Prostate gland (tissue), 2 donors: ENCODE data around the gene E2F2. TPM values are rescaled to one million over a fixed set of nuclear protein-coding genes. Genes with fewer than 3 reads are reported as not detected.

Experiments
- DNase-seq: peaks from one replicate; pipeline ENCODE4 v3.0.0-alpha.2; 2019; ENCODE audit warnings: low spot score
- H3K27ac ChIP-seq, 2 donors: fragments of 200-600 bp; sonication (generic); 2 replicates each; pipeline ENCODE4 v1.5.1; 2017 to 2019
- H3K27me3 ChIP-seq: fragments of 200-600 bp; sonication (generic); replicated peaks from 2 replicates; pipeline ENCODE4 v1.5.1; 2019; ENCODE audit not compliant: insufficient read depth
- H3K36me3 ChIP-seq, 2 donors: fragments of 200-600 bp; sonication (generic); 1 replicate in 1 of 2; 2 replicates in 1 of 2; pipeline versions ENCODE4 v1.5.1 to v1.8.1; 2017 to 2019
- H3K4me1 ChIP-seq: fragments of 200-600 bp; sonication (generic); replicated peaks from 2 replicates; pipeline ENCODE4 v1.5.1; 2019
- H3K4me3 ChIP-seq, 2 donors: fragments of 200-600 bp; sonication (generic); 2 replicates each; pipeline ENCODE4 v1.5.1; 2017 to 2019
- H3K9me3 ChIP-seq: fragments of 200-600 bp; sonication (generic); 2 replicates; pipeline ENCODE4 v1.5.1; 2017
- POLR2A ChIP-seq: fragments of 450-650 bp; IDR thresholded peaks from one replicate; pipeline ENCODE4 v1.6.1; 2016; ENCODE audit warnings: antibody characterized with exemption, mild to moderate bottlenecking
- POLR2AphosphoS5 ChIP-seq: sonication (generic); formaldehyde crosslinking; IDR thresholded peaks from one replicate; pipeline ENCODE4 v1.6.1; 2017; ENCODE audit warnings: antibody characterized with exemption
- WGBS: methylation state at CpG from one replicate; pipeline ENCODE4 v1.1.5; 2018; 5-methylcytosine and 5-hydroxymethylcytosine counted together
- intact Hi-C: fragments of 100-400 bp; cut with DNase I; formaldehyde crosslinking; loops from one replicate; pipeline ENCODE4 v1.14.2; 2022
- total RNA-seq, 2 donors: library from RNA; depleted of rRNA; stranded (reverse); fragments of >200 nt; gene quantifications; one replicate each; pipeline ENCODE4 v1.1.0, GENCODE V29; 2016
- TF ChIP-seq, protein P1 (sequence below), 4 experiments: fragments of 200-600 bp in 2 of 4; fragments of 450-650 bp in 2 of 4; sonication (generic) in 2 of 4; IDR thresholded peaks; 1 replicate in 3 of 4; 2 replicates in 1 of 4; pipeline ENCODE4 v1.5.1; 2016 to 2019; ENCODE audit warnings: antibody characterized with exemption in 4 of 4, mild to moderate bottlenecking in 2 of 4, moderate library complexity in 2 of 4

E2F2 gene
- total RNA-seq, 2 donors from 2014 or later = 1.0 to 4.1 TPM

DNA sequence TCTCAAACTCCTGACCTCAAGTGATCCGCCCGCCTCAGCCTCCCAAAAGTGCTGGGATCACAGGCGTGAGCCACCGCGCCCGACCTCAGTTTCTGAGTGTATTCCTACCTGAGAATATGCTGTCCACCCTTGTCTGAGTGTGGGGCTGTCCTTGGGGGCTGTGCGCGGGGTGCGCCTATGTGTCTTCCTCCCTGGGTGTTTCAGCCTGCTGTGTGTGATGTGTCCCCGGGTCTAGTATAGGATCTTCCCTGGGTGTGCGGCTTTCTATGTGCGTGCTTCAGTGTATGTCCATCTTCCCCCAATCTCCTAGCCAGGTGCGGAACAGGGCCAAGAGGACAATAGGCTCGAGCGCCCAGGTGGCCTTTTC is 36.6 kb upstream of the E2F2 start:
- peak overlapping the region; percentile 51 to 53 for H3K4me3 ChIP-seq
- no peak for DNase-seq
- WGBS = 56% methylated on average over 15 of the region's 15 CpGs
- no peaks in the 10 kb centered on the region for H3K9me3 ChIP-seq
- TF ChIP-seq, protein P1, sequence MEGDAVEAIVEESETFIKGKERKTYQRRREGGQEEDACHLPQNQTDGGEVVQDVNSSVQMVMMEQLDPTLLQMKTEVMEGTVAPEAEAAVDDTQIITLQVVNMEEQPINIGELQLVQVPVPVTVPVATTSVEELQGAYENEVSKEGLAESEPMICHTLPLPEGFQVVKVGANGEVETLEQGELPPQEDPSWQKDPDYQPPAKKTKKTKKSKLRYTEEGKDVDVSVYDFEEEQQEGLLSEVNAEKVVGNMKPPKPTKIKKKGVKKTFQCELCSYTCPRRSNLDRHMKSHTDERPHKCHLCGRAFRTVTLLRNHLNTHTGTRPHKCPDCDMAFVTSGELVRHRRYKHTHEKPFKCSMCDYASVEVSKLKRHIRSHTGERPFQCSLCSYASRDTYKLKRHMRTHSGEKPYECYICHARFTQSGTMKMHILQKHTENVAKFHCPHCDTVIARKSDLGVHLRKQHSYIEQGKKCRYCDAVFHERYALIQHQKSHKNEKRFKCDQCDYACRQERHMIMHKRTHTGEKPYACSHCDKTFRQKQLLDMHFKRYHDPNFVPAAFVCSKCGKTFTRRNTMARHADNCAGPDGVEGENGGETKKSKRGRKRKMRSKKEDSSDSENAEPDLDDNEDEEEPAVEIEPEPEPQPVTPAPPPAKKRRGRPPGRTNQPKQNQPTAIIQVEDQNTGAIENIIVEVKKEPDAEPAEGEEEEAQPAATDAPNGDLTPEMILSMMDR (IDR thresholded peaks at IDR 0.05) = no peak
- no peak for TF ChIP-seq POLR2AphosphoS5
- TF ChIP-seq POLR2A = no peak
- no peaks in the 10 kb centered on the region for H3K27me3 ChIP-seq
- no peaks in the 10 kb centered on the region for H3K4me1 ChIP-seq
- intact Hi-C loops = no loop called here
- H3K27ac ChIP-seq = peak overlapping the region; percentile 63 to 71
- H3K36me3 ChIP-seq = no peaks in the 10 kb centered on the region

DNA sequence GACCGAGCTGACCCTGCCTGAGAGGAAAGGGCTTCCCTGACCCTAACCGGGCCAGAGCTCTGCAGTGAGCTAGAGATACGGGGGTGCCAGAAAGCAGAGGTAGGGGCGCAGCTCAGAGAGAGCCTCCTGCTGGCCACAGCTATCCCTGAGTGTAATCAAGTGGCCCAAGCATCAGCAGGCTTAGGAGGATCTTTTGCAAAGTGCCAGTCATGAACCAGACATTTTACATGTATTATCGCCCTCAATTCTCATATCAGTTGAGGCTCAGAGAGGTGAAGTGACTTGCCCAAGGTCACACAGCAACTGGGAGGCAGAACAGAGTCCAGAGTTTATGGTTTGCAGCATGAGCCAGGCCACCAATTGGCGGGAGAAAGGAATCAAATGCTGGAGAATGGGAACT is 35.3 kb upstream of the E2F2 start:
- WGBS = 84% methylated on average over 6 of the region's 6 CpGs
- peaks cover 3% of the 10 kb centered on the region for H3K4me1 ChIP-seq
- H3K27me3 ChIP-seq = no peaks in the 10 kb centered on the region
- intact Hi-C loops = no loop called here
- H3K4me3 ChIP-seq = no peak overlapping the region
- no peak for TF ChIP-seq POLR2AphosphoS5
- TF ChIP-seq, protein P1 (IDR thresholded peaks at IDR 0.05) = no peak
- no peak for TF ChIP-seq POLR2A
- H3K27ac ChIP-seq = no peak overlapping the region
- no peaks in the 10 kb centered on the region for H3K9me3 ChIP-seq
- no peak for DNase-seq
- no peaks in the 10 kb centered on the region for H3K36me3 ChIP-seq

DNA sequence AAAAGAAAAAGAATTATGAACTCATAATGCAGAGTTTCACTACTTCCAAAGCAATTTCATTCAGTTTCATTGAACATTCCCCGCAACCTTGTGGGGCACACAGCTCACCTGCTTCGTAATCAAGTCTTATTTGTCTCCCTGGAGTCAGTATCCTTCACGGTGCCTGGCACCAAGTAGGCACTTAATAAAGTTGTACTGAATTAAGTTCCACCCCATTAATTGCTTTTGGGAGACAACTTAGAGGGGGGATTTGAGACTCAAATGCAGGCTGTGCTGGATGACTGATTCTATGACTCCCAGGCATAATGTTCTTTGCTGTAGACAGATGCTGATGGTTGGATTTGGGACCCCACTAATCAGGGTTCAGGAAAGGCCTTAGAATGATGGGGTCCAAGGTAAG is 34.7 kb upstream of the E2F2 start:
- H3K27ac ChIP-seq = no peak overlapping the region
- 84% methylated on average over 3 of the region's 3 CpGs for WGBS

DNA sequence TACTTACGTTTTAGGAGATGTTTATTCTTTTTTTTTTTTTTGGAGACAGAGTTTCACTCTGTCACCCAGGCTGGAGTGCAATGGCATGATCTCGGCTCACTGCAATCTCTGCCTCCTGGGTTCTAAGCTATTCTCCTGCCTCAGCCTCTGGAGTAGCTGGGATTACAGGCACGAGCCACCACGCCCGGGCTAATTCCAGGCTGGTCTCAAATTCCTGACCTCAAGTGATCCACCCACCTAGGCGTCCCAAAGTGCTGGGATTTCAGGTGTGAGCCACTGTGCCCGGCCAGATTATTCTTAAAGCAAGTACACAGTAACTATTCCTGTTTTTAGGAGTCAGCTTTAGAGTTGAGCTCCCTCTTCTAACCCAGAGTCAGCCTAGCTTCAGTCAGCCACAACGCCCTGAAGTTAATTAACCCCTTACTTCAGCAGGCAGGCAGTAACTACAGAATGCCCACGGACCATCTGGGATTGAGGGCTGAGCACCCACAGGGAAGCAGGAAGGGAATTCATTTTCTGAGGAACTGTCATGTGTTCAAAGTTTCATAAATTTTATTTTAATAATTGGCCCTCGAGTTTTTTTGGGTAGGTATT is 33.6 kb upstream of the E2F2 start:
- peaks cover 3% of the 10 kb centered on the region for H3K4me1 ChIP-seq
- 43% methylated on average over 10 of the region's 10 CpGs for WGBS

More for the DNA sequence above, 34.7 kb upstream of the E2F2 start:
- no peak for DNase-seq
- TF ChIP-seq POLR2A = no peak
- no peak for TF ChIP-seq POLR2AphosphoS5
- TF ChIP-seq, protein P1 (IDR thresholded peaks at IDR 0.05) = no peak
- H3K27me3 ChIP-seq = no peaks in the 10 kb centered on the region
- intact Hi-C loops = no loop called here
- no peak overlapping the region for H3K4me3 ChIP-seq
- no peaks in the 10 kb centered on the region for H3K9me3 ChIP-seq
- peaks cover 3% of the 10 kb centered on the region for H3K4me1 ChIP-seq
- H3K36me3 ChIP-seq = no peaks in the 10 kb centered on the region

More for the DNA sequence above, 33.6 kb upstream of the E2F2 start:
- intact Hi-C loops = no loop called here
- Histone ChIP-seq H3K9me3 (no peaks in the 10 kb centered on the region), H3K4me3 (no peak overlapping the region), H3K27ac (peak overlapping the region; percentile 86 to 95), H3K27me3 (no peaks in the 10 kb centered on the region), H3K36me3 (no peaks in the 10 kb centered on the region)
- DNase-seq = no peak
- TF ChIP-seq POLR2A (no peak), POLR2AphosphoS5 (no peak)
- TF ChIP-seq, protein P1 (IDR thresholded peaks at IDR 0.05) = no peak
